Loucy (cell line): ENCODE measurements around the gene SCNM1.

ENCODE experiments used
- H2AFZ ChIP-seq: fragments of 200-600 bp; sonication (generic); 2 replicates; pipeline ENCODE4 v1.6.0; 2016; ENCODE audit warnings: antibody characterized with exemption, mild to moderate bottlenecking, low read length, moderate library complexity
- H3F3A ChIP-seq: fragments of 200-600 bp; 2 replicates; pipeline ENCODE4 v1.6.0; 2016; ENCODE audit warnings: antibody characterized with exemption, low read depth, mild to moderate bottlenecking
- H3K27me3 ChIP-seq: fragments of 200-600 bp; sonication (generic); 2 replicates; pipeline ENCODE4 v1.6.1; 2014; ENCODE audit warnings: low read length, mild to moderate bottlenecking; ENCODE audit not compliant: insufficient read depth, poor library complexity, severe bottlenecking
- H3K36me3 ChIP-seq: fragments of 200-600 bp; sonication (generic); 2 replicates; pipeline ENCODE4 v1.6.1; 2016; ENCODE audit warnings: low read length; ENCODE audit not compliant: insufficient read depth
- H3K4me1 ChIP-seq: fragments of 200-600 bp; sonication (generic); 2 replicates; pipeline ENCODE4 v1.5.1; 2014; ENCODE audit warnings: low read length, mild to moderate bottlenecking; ENCODE audit not compliant: insufficient read depth, poor library complexity, severe bottlenecking
- H3K4me2 ChIP-seq: fragments of 200-600 bp; sonication (generic); 2 replicates; pipeline ENCODE4 v1.6.0; 2014; ENCODE audit warnings: antibody characterized with exemption, low read length, low read depth, mild to moderate bottlenecking; ENCODE audit not compliant: poor library complexity, severe bottlenecking
- H3K4me3 ChIP-seq: fragments of 200-600 bp; sonication (generic); 2 replicates; pipeline ENCODE4 v1.5.1; 2014; ENCODE audit warnings: low read length, mild to moderate bottlenecking, mixed read lengths; ENCODE audit not compliant: poor library complexity, severe bottlenecking
- H3K79me2 ChIP-seq: fragments of 200-600 bp; sonication (generic); 2 replicates; pipeline ENCODE4 v1.6.1; 2014; ENCODE audit warnings: low read length; ENCODE audit not compliant: insufficient read depth
- H3K9ac ChIP-seq: fragments of 200-600 bp; sonication (generic); 2 replicates; pipeline ENCODE4 v1.6.0; 2014; ENCODE audit warnings: mild to moderate bottlenecking, low read depth, low read length, moderate library complexity; ENCODE audit not compliant: poor library complexity, severe bottlenecking
- H3K9me2 ChIP-seq: fragments of 200-600 bp; sonication (generic); replicated peaks from 2 replicates; pipeline ENCODE4 v1.6.1; 2016; ENCODE audit warnings: low read depth, low read length, mixed read lengths
- H3K9me3 ChIP-seq: fragments of 200-600 bp; sonication (generic); 2 replicates; pipeline ENCODE4 v1.6.1; 2014; ENCODE audit warnings: mild to moderate bottlenecking, antibody characterized with exemption, low read length, low read depth; ENCODE audit not compliant: insufficient read depth
- H4K20me1 ChIP-seq: fragments of 200-600 bp; sonication (generic); 2 replicates; pipeline ENCODE4 v1.6.0; 2014; ENCODE audit warnings: antibody characterized with exemption, low read length, mild to moderate bottlenecking; ENCODE audit not compliant: insufficient read depth, poor library complexity, severe bottlenecking
- CTCF ChIP-seq: fragments of 200-600 bp; sonication (generic); conservative IDR thresholded peaks from 2 replicates; pipeline ENCODE4 v1.5.1; 2014; ENCODE audit warnings: mild to moderate bottlenecking, antibody characterized with exemption, low read length
- EZH2phosphoT487 ChIP-seq: fragments of 200-600 bp; IDR thresholded peaks from 2 replicates; pipeline ENCODE4 v1.6.1; 2018; ENCODE audit warnings: antibody characterized with exemption, mild to moderate bottlenecking, moderate library complexity, borderline replicate concordance

The SCNM1 gene

GRCh38 chr1:151147132-151147503 is 18.8 kb upstream of the SCNM1 start:
- Histone ChIP-seq H4K20me1 (no peaks in the 10 kb centered on the region), H3K9me2 (no peaks in the 10 kb centered on the region), H3K4me3 (peak overlapping the region; percentile 78), H3K9me3 (no peaks in the 10 kb centered on the region), H3K4me2 (peak overlapping the region; percentile 84), H3K36me3 (no peaks in the 10 kb centered on the region), H3F3A (no peaks in the 10 kb centered on the region), H3K27me3 (peaks cover 15% of the 10 kb centered on the region), H3K9ac (peak overlapping the region; percentile 52), H2AFZ (peak overlapping the region; percentile 98), H3K79me2 (no peaks in the 10 kb centered on the region), H3K4me1 (peaks cover 7% of the 10 kb centered on the region)
- TF ChIP-seq CTCF, result no peak
- no peak for TF ChIP-seq EZH2phosphoT487

- no peak overlapping the region for H3K4me2 ChIP-seq
- no peaks in the 10 kb centered on the region for H3K36me3 ChIP-seq
- peaks cover 7% of the 10 kb centered on the region for H3K4me1 ChIP-seq
- TF ChIP-seq EZH2phosphoT487 (no peak), CTCF (no peak)
- H3K27me3 ChIP-seq, result peaks cover 15% of the 10 kb centered on the region
- H3K79me2 ChIP-seq, result no peaks in the 10 kb centered on the region
- no peaks in the 10 kb centered on the region for H4K20me1 ChIP-seq
- H3K9ac ChIP-seq, result no peak overlapping the region
- H3K9me3 ChIP-seq, result no peaks in the 10 kb centered on the region
- no peak overlapping the region for H3K4me3 ChIP-seq
- H3F3A ChIP-seq, result no peaks in the 10 kb centered on the region
- H2AFZ ChIP-seq, result no peak overlapping the region
- H3K9me2 ChIP-seq, result no peaks in the 10 kb centered on the region
Measured at GRCh38 chr1:151147665-151148064, 18.3 kb upstream of the SCNM1 start.

- Histone ChIP-seq H4K20me1 (no peaks in the 10 kb centered on the region), H3F3A (no peaks in the 10 kb centered on the region), H3K36me3 (no peaks in the 10 kb centered on the region), H3K4me3 (peak within 1 kb of the TSS; percentile 76), H3K79me2 (peaks cover 20% of the 10 kb centered on the region; the same call in 1 of the 2 replicates), H3K9me3 (no peaks in the 10 kb centered on the region), H3K9me2 (no peaks in the 10 kb centered on the region), H3K27me3 (no peaks in the 10 kb centered on the region), H2AFZ (peak within 1 kb of the TSS; percentile 79), H3K9ac (peak within 1 kb of the TSS; percentile 81), H3K4me1 (peaks cover 32% of the 10 kb centered on the region), H3K4me2 (peak within 1 kb of the TSS; percentile 80)
- no peak for TF ChIP-seq EZH2phosphoT487
- TF ChIP-seq CTCF, result no peak
Measured at GRCh38 chr1:151156515-151156819, 9.5 kb upstream of the SCNM1 start, which contains the start of gene TNFAIP8L2. TNFAIP8L2 (plus strand) TSS chr1:151156649; CDS start chr1:151158698, 2,049 bp downstream.
